Endothelial cell of umbilical vein (primary cell): ENCODE data around the gene SUCLG2. TPM values are rescaled to one million over a fixed set of nuclear protein-coding genes. Genes with fewer than 3 reads are reported as not detected.

Experiments
- BruUV-seq: library from RNA; stranded (reverse); fragments of 400-500 nt; replicated peaks from 2 replicates; lab custom pipeline; 2021; lab: Mats Ljungman, UMichigan
- CTCF ChIA-PET: fragments of 300-600, 350-600 bp; sonication (Branson Sonifier 250); formaldehyde crosslinking; loops from one replicate; lab custom pipeline; 2021; ENCODE audit warnings: antibody characterized with exemption, inconsistent platforms; lab: Charles Lee
- POLR2A ChIA-PET: fragments of 300-600, 350-600 bp; sonication (Branson Sonifier 250); formaldehyde crosslinking; loops from one replicate; lab custom pipeline; 2021; ENCODE audit warnings: antibody characterized with exemption, inconsistent platforms; lab: Charles Lee
- DNase-seq: peaks from one replicate; pipeline ENCODE4 v3.0.0-alpha.2; 2011; ENCODE audit warnings: low read depth, low spot score
- FAIRE-seq: peaks from 2 replicates; lab custom pipeline; 2011; peaks lifted over from hg19 to GRCh38; lab: Jason Lieb, UNC
- H2AFZ ChIP-seq: 2 replicates; pipeline ENCODE4 v1.6.0; 2012; ENCODE audit warnings: low read depth, low read length, control low read depth, inconsistent platforms
- H3K27ac ChIP-seq: 2 replicates; pipeline ENCODE4 v1.5.1; 2011; ENCODE audit warnings: low read depth, mild to moderate bottlenecking, control low read depth, low read length, moderate library complexity; ENCODE audit not compliant: insufficient read depth
- H3K27me3 ChIP-seq, 2 experiments: 2 replicates each; pipeline versions ENCODE4 v1.6.0 to v1.6.1; 2011; ENCODE audit warnings: low read length in 2 of 2, mixed read lengths in 1 of 2; ENCODE audit not compliant: control insufficient read depth in 2 of 2, insufficient read depth in 2 of 2
- H3K36me3 ChIP-seq, 2 experiments: 2 replicates in 1 of 2; 3 replicates in 1 of 2; pipeline ENCODE4 v1.5.1; 2011; ENCODE audit warnings: low read length in 2 of 2, mild to moderate bottlenecking in 1 of 2, moderate library complexity in 1 of 2; ENCODE audit not compliant: control insufficient read depth in 2 of 2, insufficient read depth in 2 of 2; ENCODE audit errors: extremely low read depth in 1 of 2
- H3K4me1 ChIP-seq: 3 replicates; pipeline ENCODE4 v1.5.1; 2011; ENCODE audit warnings: mild to moderate bottlenecking, low read length; ENCODE audit not compliant: control insufficient read depth, insufficient read depth; ENCODE audit errors: extremely low read depth
- H3K4me2 ChIP-seq: 2 replicates; pipeline ENCODE4 v1.6.1; 2011; ENCODE audit warnings: low read length, control low read depth, mixed read lengths; ENCODE audit not compliant: insufficient read depth
- H3K4me3 ChIP-seq, 3 experiments: fragments of 200-600 bp in 1 of 3; sonication (generic), shearing (Covaris generic) in 1 of 3; replicated peaks in 1 of 3; 2 replicates each; pipeline ENCODE4 v1.5.1; 2011 to 2016; ENCODE audit warnings: control low read depth in 3 of 3, low read length in 3 of 3, mild to moderate bottlenecking in 2 of 3, inconsistent platforms in 1 of 3, low read depth in 1 of 3, moderate library complexity in 1 of 3; ENCODE audit not compliant: insufficient read depth in 1 of 3
- H3K79me2 ChIP-seq: 2 replicates; pipeline ENCODE4 v1.6.0; 2012; ENCODE audit warnings: low read length, inconsistent platforms; ENCODE audit not compliant: control insufficient read depth, insufficient read depth
- H3K9ac ChIP-seq: replicated peaks from 2 replicates; pipeline ENCODE3; 2011; ENCODE audit warnings: low read length, control low read depth; ENCODE audit not compliant: insufficient read depth; ENCODE audit errors: extremely low read depth
- H3K9me1 ChIP-seq: replicated peaks from 3 replicates; pipeline ENCODE4 v1.6.0; 2011; ENCODE audit warnings: mild to moderate bottlenecking, low read length; ENCODE audit not compliant: control insufficient read depth, insufficient read depth; ENCODE audit errors: extremely low read depth
- H3K9me3 ChIP-seq: replicated peaks from 2 replicates; pipeline ENCODE4 v1.5.1; 2012; ENCODE audit warnings: low read length, inconsistent platforms; ENCODE audit not compliant: control insufficient read depth, insufficient read depth
- H4K20me1 ChIP-seq: replicated peaks from 2 replicates; pipeline ENCODE3; 2011; ENCODE audit warnings: mild to moderate bottlenecking, low read length; ENCODE audit not compliant: control insufficient read depth, insufficient read depth; ENCODE audit errors: extremely low read depth
- EZH2 ChIP-seq: IDR thresholded peaks from 2 replicates; pipeline ENCODE4 v1.6.1; 2012; ENCODE audit warnings: borderline replicate concordance, low read depth, mild to moderate bottlenecking, moderate library complexity, low read length, inconsistent platforms; ENCODE audit not compliant: severe bottlenecking
- FOS ChIP-seq: IDR thresholded peaks from 2 replicates; pipeline ENCODE4 v1.6.1; 2011; ENCODE audit warnings: mild to moderate bottlenecking, low read length, moderate library complexity, borderline replicate concordance; ENCODE audit not compliant: insufficient read depth
- GATA2 ChIP-seq: IDR thresholded peaks from 2 replicates; pipeline ENCODE4 v1.7.0; 2011; ENCODE audit warnings: low read depth, mild to moderate bottlenecking, moderate library complexity, mixed read lengths, low read length; ENCODE audit not compliant: insufficient read length, insufficient read depth
- JUN ChIP-seq: IDR thresholded peaks from 2 replicates; pipeline ENCODE4 v1.6.1; 2011; ENCODE audit warnings: borderline replicate concordance, low read depth; ENCODE audit not compliant: insufficient read length, insufficient read depth
- MYC ChIP-seq: IDR thresholded peaks from one replicate; pipeline ENCODE4 v1.6.1; 2011; ENCODE audit warnings: mild to moderate bottlenecking, low read depth, low read length
- POLR2A ChIP-seq: IDR thresholded peaks from 2 replicates; pipeline ENCODE4 v1.6.1; 2012; ENCODE audit warnings: low read depth, mild to moderate bottlenecking, control low read depth, low read length
- POLR2AphosphoS5 ChIP-seq: IDR thresholded peaks from 2 replicates; pipeline ENCODE4 v1.6.1; 2012; ENCODE audit warnings: low read depth, mild to moderate bottlenecking, control low read depth, low read length, moderate library complexity; ENCODE audit not compliant: insufficient read depth
- dilution Hi-C: fragments of 300-500 bp; cut with MboI; formaldehyde crosslinking; loops from one replicate; pipeline ENCODE4 v1.15.0; 2019; ENCODE audit warnings: low sequenced_read_pairs; ENCODE audit not compliant: extremely low pct_ligation_motif_present
- intact Hi-C: fragments of 100-400 bp; cut with micrococcal nuclease; formaldehyde crosslinking; loops from one replicate; pipeline ENCODE4 v1.10.0; 2022
- polyA plus RNA-seq, 4 experiments: library from polyadenylated mRNA; depleted of rRNA in 3 of 4; stranded (reverse) in 3 of 4; unstranded in 1 of 4; fragments of >200 nt; gene quantifications; 2 replicates each; pipeline versions ENCODE4 v1.2.1 to v1.2.3, GENCODE V29; 2011 to 2012; ENCODE audit warnings: missing spikeins in 1 of 4
- total RNA-seq: library from RNA; stranded (reverse); gene quantifications from 2 replicates; pipeline ENCODE4 v1.2.3, GENCODE V29; 2021
- TF ChIP-seq, protein P1 (sequence below), 2 donors: IDR thresholded peaks; 1 replicate in 1 of 2; 2 replicates in 1 of 2; pipeline ENCODE4 v1.5.1; 2011; ENCODE audit warnings: low read length in 2 of 2, mild to moderate bottlenecking in 2 of 2, moderate library complexity in 2 of 2, control low read depth in 1 of 2, inconsistent platforms in 1 of 2, low read depth in 1 of 2; ENCODE audit not compliant: insufficient read depth in 1 of 2; ENCODE audit errors: extremely low read depth in 1 of 2
- TF ChIP-seq, protein P2 (sequence below): IDR thresholded peaks from 2 replicates; pipeline ENCODE4 v1.6.1; 2011; ENCODE audit not compliant: insufficient read depth, insufficient read length

The SUCLG2 gene
- total and polyA plus RNA-seq, 2 donors (not counting 3 experiments of a cell fraction or from before 2014, with no cell fraction given): 8.1 to 38.3 TPM

DNA sequence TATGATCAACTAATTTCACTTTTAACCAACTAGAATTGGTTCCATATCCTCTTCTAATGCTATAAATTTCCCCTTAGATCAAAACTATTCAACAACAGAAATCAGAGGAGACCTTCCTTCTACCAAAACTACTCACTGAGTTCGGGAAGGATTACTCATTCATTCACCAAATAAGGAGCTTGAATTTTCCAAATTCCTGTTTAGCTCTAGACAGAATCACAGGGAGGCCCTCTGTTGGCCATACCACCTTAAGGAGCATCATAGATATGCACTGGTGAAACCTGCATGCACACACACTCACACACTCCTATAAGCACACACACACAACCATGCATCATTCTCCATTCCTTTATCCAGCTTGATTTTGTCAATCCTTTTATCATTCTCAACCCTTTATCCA, 49.0 kb downstream of the SUCLG2 start:
- peaks cover 0 to 6% of the 10 kb centered on the region in 2 experiments for H3K36me3 ChIP-seq
- FAIRE-seq (no peak), DNase-seq (peak; percentile 20)
- no peak overlapping the region for H3K27ac ChIP-seq
- peaks cover 9% of the 10 kb centered on the region for H3K4me1 ChIP-seq
- H3K27me3 ChIP-seq: no peaks in the 10 kb centered on the region
- no peaks in the 10 kb centered on the region for H4K20me1 ChIP-seq
- CTCF ChIA-PET: interaction anchor here (0.6 to 1.7 kb wide), 11 partner anchors 8 to 495 kb away, joined by 3 to 16 read pairs (median 3); no protein-coding TSS in a partner anchor
- no peaks in the 10 kb centered on the region for H3K9me3 ChIP-seq
- intact Hi-C loops (loop anchor here (1.0 kb wide), 1 partner anchor 220 kb away; no protein-coding TSS in a partner anchor), dilution Hi-C loops (no loop called here)
- H2AFZ ChIP-seq: no peak overlapping the region
- no TSS peak for BruUV-seq
- H3K9me1 ChIP-seq: peaks cover 4% of the 10 kb centered on the region
- peaks cover 2% of the 10 kb centered on the region for H3K79me2 ChIP-seq
- no peak for TF ChIP-seq GATA2
- no peak for TF ChIP-seq POLR2AphosphoS5
- TF ChIP-seq FOS: no peak
- no peak for TF ChIP-seq EZH2
- TF ChIP-seq, protein P1, sequence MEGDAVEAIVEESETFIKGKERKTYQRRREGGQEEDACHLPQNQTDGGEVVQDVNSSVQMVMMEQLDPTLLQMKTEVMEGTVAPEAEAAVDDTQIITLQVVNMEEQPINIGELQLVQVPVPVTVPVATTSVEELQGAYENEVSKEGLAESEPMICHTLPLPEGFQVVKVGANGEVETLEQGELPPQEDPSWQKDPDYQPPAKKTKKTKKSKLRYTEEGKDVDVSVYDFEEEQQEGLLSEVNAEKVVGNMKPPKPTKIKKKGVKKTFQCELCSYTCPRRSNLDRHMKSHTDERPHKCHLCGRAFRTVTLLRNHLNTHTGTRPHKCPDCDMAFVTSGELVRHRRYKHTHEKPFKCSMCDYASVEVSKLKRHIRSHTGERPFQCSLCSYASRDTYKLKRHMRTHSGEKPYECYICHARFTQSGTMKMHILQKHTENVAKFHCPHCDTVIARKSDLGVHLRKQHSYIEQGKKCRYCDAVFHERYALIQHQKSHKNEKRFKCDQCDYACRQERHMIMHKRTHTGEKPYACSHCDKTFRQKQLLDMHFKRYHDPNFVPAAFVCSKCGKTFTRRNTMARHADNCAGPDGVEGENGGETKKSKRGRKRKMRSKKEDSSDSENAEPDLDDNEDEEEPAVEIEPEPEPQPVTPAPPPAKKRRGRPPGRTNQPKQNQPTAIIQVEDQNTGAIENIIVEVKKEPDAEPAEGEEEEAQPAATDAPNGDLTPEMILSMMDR (IDR thresholded peaks at IDR 0.05; ENCODE audit: extremely low read depth in 1 of 2, insufficient read depth in 1 of 2, low read depth in 1 of 2, low read length in 2 of 2): no peak
- no peak for TF ChIP-seq POLR2A
- no peak for TF ChIP-seq JUN
- no peak for TF ChIP-seq MYC
- TF ChIP-seq, protein P2, sequence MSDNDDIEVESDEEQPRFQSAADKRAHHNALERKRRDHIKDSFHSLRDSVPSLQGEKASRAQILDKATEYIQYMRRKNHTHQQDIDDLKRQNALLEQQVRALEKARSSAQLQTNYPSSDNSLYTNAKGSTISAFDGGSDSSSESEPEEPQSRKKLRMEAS: no peak
- no peak overlapping the region for H3K4me2 ChIP-seq
- POLR2A ChIA-PET: no interaction called here
- no peak overlapping the region for H3K9ac ChIP-seq
- no peak overlapping the region for H3K4me3 ChIP-seq
